Progenitor cell of endocrine pancreas (in vitro differentiated cells): ENCODE data around the gene CLIC5. TPM values are rescaled to one million over a fixed set of nuclear protein-coding genes. Genes with fewer than 3 reads are reported as not detected.

Source experiments
- DNase-seq: peaks from one replicate; pipeline ENCODE4 v3.0.0; 2021; ENCODE audit warnings: low spot score; ENCODE audit not compliant: unreplicated experiment
- H3K27ac Mint-ChIP-seq: 2 replicates; pipeline ENCODE4 v1.8.0; 2021; ENCODE audit warnings: mild to moderate bottlenecking, moderate library complexity, mixed read lengths
- H3K27me3 Mint-ChIP-seq: 2 replicates; pipeline ENCODE4 v1.8.0; 2021; ENCODE audit warnings: mixed read lengths
- H3K36me3 Mint-ChIP-seq: 2 replicates; pipeline ENCODE4 v1.8.0; 2022; ENCODE audit warnings: mixed read lengths; ENCODE audit not compliant: insufficient read depth
- H3K4me1 Mint-ChIP-seq: 2 replicates; pipeline ENCODE4 v1.8.0; 2021; ENCODE audit warnings: low read depth, mixed read lengths
- H3K4me3 Mint-ChIP-seq: 2 replicates; pipeline ENCODE4 v1.8.0; 2021; ENCODE audit warnings: low read depth, mild to moderate bottlenecking, moderate library complexity, mixed read lengths
- H3K9me3 Mint-ChIP-seq: 2 replicates; pipeline ENCODE4 v1.8.0; 2021; ENCODE audit warnings: low read depth, mixed read lengths
- total RNA-seq: library from RNA; stranded (reverse); gene quantifications from 2 replicates; pipeline ENCODE4 v1.2.1, GENCODE V29; 2021
- TF ChIP-seq, protein P1 (sequence below): fragments of 200-600 bp; sonication (generic); IDR thresholded peaks from one replicate; pipeline ENCODE4 v1.5.0; 2021; ENCODE audit warnings: antibody characterized with exemption, mild to moderate bottlenecking; ENCODE audit not compliant: unreplicated experiment

The CLIC5 gene
- total RNA-seq, 1 donor from 2014 or later = 35.9 TPM

DNA sequence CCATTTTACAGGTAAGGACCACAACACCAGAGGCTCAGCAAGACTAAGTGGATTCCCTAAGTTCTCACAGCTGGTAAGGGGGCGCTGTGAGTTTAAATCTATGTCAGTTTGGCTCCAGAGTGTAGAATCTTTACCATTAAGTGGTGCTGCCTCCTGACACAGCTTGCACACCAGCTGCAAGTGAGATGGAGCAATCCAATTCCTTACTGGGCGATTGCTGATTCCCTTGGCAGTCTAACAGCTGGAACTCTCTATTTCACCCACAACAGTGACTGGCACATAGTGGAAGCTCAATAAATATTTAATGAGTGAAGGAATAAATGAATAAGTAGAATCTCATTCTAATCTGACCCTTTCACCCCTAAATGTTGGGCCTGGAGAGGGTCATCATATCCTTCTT lies 176.7 kb downstream of the CLIC5 start:
- Mint-ChIP-seq H3K27me3 (peaks cover 3% of the 10 kb centered on the region), H3K36me3 (no peaks in the 10 kb centered on the region), H3K9me3 (no peaks in the 10 kb centered on the region), H3K4me3 (no peak overlapping the region), H3K27ac (no peak overlapping the region), H3K4me1 (peaks cover 10% of the 10 kb centered on the region)
- DNase-seq = no peak
- TF ChIP-seq, protein P1, sequence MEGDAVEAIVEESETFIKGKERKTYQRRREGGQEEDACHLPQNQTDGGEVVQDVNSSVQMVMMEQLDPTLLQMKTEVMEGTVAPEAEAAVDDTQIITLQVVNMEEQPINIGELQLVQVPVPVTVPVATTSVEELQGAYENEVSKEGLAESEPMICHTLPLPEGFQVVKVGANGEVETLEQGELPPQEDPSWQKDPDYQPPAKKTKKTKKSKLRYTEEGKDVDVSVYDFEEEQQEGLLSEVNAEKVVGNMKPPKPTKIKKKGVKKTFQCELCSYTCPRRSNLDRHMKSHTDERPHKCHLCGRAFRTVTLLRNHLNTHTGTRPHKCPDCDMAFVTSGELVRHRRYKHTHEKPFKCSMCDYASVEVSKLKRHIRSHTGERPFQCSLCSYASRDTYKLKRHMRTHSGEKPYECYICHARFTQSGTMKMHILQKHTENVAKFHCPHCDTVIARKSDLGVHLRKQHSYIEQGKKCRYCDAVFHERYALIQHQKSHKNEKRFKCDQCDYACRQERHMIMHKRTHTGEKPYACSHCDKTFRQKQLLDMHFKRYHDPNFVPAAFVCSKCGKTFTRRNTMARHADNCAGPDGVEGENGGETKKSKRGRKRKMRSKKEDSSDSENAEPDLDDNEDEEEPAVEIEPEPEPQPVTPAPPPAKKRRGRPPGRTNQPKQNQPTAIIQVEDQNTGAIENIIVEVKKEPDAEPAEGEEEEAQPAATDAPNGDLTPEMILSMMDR = no peak

DNA sequence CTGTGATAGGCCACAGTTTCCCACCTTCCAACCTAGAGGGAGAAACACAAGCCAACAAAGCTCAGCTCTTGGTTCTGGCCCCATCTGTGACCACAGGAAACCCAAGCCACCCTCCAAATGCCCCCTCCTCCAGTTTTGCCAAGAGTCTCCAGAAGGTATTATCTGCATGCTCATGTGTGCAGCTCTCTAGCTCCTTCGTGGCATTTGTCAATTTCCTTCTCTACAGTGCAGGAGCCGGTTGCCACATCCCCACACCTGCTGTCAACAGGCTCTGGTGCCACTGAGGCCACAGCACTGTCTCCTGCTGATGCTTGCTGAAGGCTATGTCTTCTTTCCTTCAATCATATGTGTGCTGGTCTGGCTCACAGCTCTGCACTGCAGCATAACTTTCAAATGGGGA lies 177.2 kb downstream of the CLIC5 start:
- H3K27me3 Mint-ChIP-seq = peaks cover 3% of the 10 kb centered on the region
- H3K27ac Mint-ChIP-seq = no peak overlapping the region
- peaks cover 9% of the 10 kb centered on the region for H3K4me1 Mint-ChIP-seq
- no peaks in the 10 kb centered on the region for H3K9me3 Mint-ChIP-seq
- TF ChIP-seq, protein P1 = no peak
- DNase-seq = no peak
- no peak overlapping the region for H3K4me3 Mint-ChIP-seq
- no peaks in the 10 kb centered on the region for H3K36me3 Mint-ChIP-seq

DNA sequence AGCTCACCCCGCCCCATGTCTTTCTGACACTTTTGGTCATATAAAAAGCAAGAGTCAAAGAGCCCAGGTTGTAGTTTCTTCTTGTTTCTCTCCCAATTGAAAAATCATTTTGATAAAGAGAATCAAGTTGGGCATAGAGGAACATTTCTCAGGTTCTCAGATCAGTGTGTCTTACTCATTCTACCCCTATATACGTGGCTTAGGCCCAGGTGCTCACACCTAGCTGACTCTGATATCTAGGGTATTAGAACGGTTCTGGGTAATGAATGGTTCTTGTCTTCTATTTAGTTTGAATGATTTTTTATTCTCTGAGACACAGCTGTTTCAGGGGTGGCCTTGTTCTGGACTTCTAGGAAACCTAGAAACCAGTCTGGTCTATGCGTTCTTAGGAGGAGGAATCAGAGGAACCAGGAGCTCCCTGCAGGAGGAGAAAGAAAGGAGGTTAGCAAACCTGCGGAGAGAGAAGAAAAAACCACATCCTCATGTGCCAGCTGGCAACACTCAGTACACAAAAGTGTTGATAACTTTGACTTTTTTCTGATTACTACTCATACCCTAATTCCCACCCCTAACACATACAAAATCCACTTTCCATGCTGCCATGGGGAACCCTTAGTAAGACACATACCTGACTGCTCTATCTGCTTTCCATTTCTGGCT lies 178.0 kb downstream of the CLIC5 start:
- DNase-seq = no peak
- TF ChIP-seq, protein P1 = no peak
- Mint-ChIP-seq H3K36me3 (no peaks in the 10 kb centered on the region), H3K4me1 (peaks cover 7% of the 10 kb centered on the region), H3K4me3 (no peak overlapping the region), H3K9me3 (no peaks in the 10 kb centered on the region), H3K27ac (no peak overlapping the region), H3K27me3 (peaks cover 3% of the 10 kb centered on the region)

DNA sequence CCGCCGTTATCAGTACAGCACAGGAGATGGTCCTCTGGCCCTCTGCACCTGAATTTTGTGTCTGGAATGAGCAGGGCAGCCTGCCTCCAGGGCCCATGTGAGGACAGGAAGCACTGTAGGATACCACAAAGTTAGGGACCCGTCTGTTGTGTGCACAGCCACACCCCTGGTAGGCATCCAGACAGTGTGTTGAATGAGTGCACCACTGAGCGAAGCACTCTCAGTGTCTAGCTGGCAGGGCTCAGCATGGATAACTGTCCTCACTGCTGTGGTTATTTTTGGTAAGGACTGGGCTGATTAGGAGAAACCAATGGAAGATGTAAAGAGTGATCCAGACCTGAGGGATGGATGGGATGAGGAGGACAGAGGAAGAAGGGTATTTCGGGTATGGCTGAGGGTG lies 178.7 kb downstream of the CLIC5 start:
- TF ChIP-seq, protein P1 = no peak
- Mint-ChIP-seq H3K4me1 (peaks cover 7% of the 10 kb centered on the region), H3K27me3 (peaks cover 3% of the 10 kb centered on the region), H3K4me3 (no peak overlapping the region), H3K36me3 (no peaks in the 10 kb centered on the region), H3K27ac (no peak overlapping the region), H3K9me3 (no peaks in the 10 kb centered on the region)
- no peak for DNase-seq

DNA sequence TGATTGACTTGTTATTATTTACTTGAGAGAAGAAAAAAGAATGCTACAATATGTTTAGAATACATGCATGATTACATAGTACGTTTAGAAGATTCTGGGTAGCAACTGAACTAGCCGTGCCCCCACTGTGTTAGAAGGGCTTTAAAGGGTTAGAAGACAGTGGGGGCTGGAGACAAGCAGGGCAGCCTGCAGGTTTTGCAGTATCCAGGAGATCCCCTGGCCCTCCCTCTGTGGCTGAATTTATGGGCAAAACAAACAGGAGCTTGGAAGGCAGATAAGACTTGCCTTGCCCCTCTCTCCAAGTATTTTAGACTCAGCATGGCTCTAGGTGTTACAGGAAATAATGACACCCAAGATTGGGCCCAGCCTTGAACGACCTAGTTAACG lies 179.2 kb downstream of the CLIC5 start:
- Mint-ChIP-seq H3K9me3 (no peaks in the 10 kb centered on the region), H3K27me3 (peaks cover 3% of the 10 kb centered on the region), H3K4me3 (no peak overlapping the region), H3K36me3 (no peaks in the 10 kb centered on the region), H3K4me1 (peaks cover 7% of the 10 kb centered on the region), H3K27ac (no peak overlapping the region)
- no peak for DNase-seq
- TF ChIP-seq, protein P1 = no peak
